Ovary (tissue), 9 donors: ENCODE measurements around the gene SUCO. TPM values are rescaled to one million over a fixed set of nuclear protein-coding genes. Genes with fewer than 3 reads are reported as not detected.

Experiments
- DNase-seq, 5 donors: peaks; one replicate each; pipeline ENCODE4 v3.0.0-alpha.2; 2019 to 2020
- H3K27ac ChIP-seq, 2 donors: fragments of 200-600 bp; one replicate each; pipeline versions ENCODE4 v1.5.1 to v1.8.0; 2019 to 2022
- H3K27me3 ChIP-seq: fragments of 200-600 bp; one replicate; pipeline ENCODE4 v1.8.0; 2022
- H3K36me3 ChIP-seq: fragments of 200-600 bp; sonication (generic); one replicate; pipeline ENCODE4 v1.5.1; 2019
- H3K4me1 ChIP-seq: one replicate; pipeline ENCODE4 v1.8.1; 2013; ENCODE audit warnings: mild to moderate bottlenecking, moderate library complexity; ENCODE audit not compliant: insufficient read depth
- H3K4me3 ChIP-seq: fragments of 200-600 bp; sonication (generic); one replicate; pipeline ENCODE4 v1.5.1; 2017
- H3K9me3 ChIP-seq, 2 donors: fragments of 200-600 bp in 1 of 2; sonication (generic) in 1 of 2; one replicate each; pipeline versions ENCODE4 v1.5.1 to v1.8.1; 2013 to 2019; ENCODE audit warnings: mild to moderate bottlenecking in 1 of 2, moderate library complexity in 1 of 2
- CTCF ChIP-seq, 3 donors: fragments of 450-650 bp in 2 of 3; fragments of 200-600 bp in 1 of 3; IDR thresholded peaks; one replicate each; pipeline versions ENCODE4 v1.5.1 to v1.8.0; 2016 to 2022; ENCODE audit warnings: antibody characterized with exemption in 3 of 3, mild to moderate bottlenecking in 1 of 3
- EP300 ChIP-seq: sonication (generic); formaldehyde crosslinking; IDR thresholded peaks from one replicate; pipeline ENCODE4 v1.6.1; 2017; ENCODE audit warnings: antibody characterized with exemption
- POLR2A ChIP-seq: fragments of 450-650 bp; IDR thresholded peaks from one replicate; pipeline ENCODE4 v1.6.1; 2017; ENCODE audit warnings: antibody characterized with exemption, mild to moderate bottlenecking, moderate library complexity
- WGBS, 3 donors: extraction: QIAGEN DNeasy Blood & Tissue Kit in 1 of 3; methylation state at CpG; one replicate each; pipeline versions ENCODE4 v1.1.5 to v1.1.7; 2013 to 2017; 5-methylcytosine and 5-hydroxymethylcytosine counted together
- intact Hi-C, 4 donors: fragments of 100-400 bp; cut with DNase I; formaldehyde crosslinking; loops; one replicate each; pipeline versions ENCODE4 v1.11.0 to v1.15.1; 2022 to 2023
- polyA plus RNA-seq, 2 donors: library from polyadenylated mRNA; stranded (reverse); fragments of 200-250 nt in 1 of 2; fragments of 350-450 nt in 1 of 2; fragmentation: Illumina TruSeq in 1 of 2; extraction: RNeasy Lipid Tissue Mini Kit (QIAGEN cat#74804) in 1 of 2; gene quantifications; one replicate each; pipeline ENCODE4 v1.2.3, GENCODE V29; 2013 to 2014
- total RNA-seq, 7 donors: library from RNA; depleted of rRNA in 2 of 7; stranded (reverse); fragments of >200 nt in 2 of 7; fragmentation: NEBNext Ultra II Directional in 3 of 7; extraction: Animal tissue kit (Norgen Biotek cat#: 25700) in 3 of 7; gene quantifications; one replicate each; pipeline versions ENCODE4 v1.1.0 to v1.2.4, GENCODE V29; 2016 to 2023
- donor health status: DM: no; HTN: no; CAD: no; lungs with moderate emphysema.
- donor health status: DM: no; HTN: no; CAD: no.
- donor health status: Bipolar disorder and iron deficiency.
- donor health status: DM: yes; HTN: yes; CAD: no.
- donor health status: DM: no; HTN: no; CAD: no.
- donor health status: DM: yes; HTN: yes; CAD: no.

Gene SUCO
- total and polyA plus RNA-seq, 9 donors = 14.0 to 68.1 (median 55.5) TPM

- Histone ChIP-seq H3K9me3 (no peaks in the 10 kb centered on the region), H3K4me3 (no peak overlapping the region), H3K27me3 (no peaks in the 10 kb centered on the region), H3K36me3 (no peaks in the 10 kb centered on the region), H3K27ac (no peak overlapping the region), H3K4me1 (no peaks in the 10 kb centered on the region)
- intact Hi-C loops = no loop called here
- 62 to 71% (median 65%) methylated on average over 3 of the region's 3 CpGs for WGBS, 3 donors
- no peak for TF ChIP-seq POLR2A
- no peak for TF ChIP-seq EP300
- TF ChIP-seq CTCF (IDR thresholded peaks at IDR 0.05) = no peak
- DNase-seq = no peak
Observed at GRCh38 chr1:172547071-172547470, 14.1 kb downstream of the SUCO start.

GRCh38 chr1:172549621-172550280, 16.8 kb downstream of the SUCO start:
- no peak overlapping the region for H3K27ac ChIP-seq
- H3K27me3 ChIP-seq = no peaks in the 10 kb centered on the region
- H3K4me3 ChIP-seq = no peak overlapping the region
- intact Hi-C loops = no loop called here
- DNase-seq = no peak
- no peak for TF ChIP-seq POLR2A
- TF ChIP-seq CTCF (IDR thresholded peaks at IDR 0.05) = no peak
- TF ChIP-seq EP300 = no peak
- H3K4me1 ChIP-seq = no peaks in the 10 kb centered on the region
- no peaks in the 10 kb centered on the region for H3K9me3 ChIP-seq
- H3K36me3 ChIP-seq = no peaks in the 10 kb centered on the region
- 11 to 20% (median 15%) methylated on average over 2 of the region's 2 CpGs for WGBS, 3 donors

- Histone ChIP-seq H3K27ac (no peak overlapping the region), H3K4me3 (no peak overlapping the region), H3K36me3 (no peaks in the 10 kb centered on the region), H3K27me3 (no peaks in the 10 kb centered on the region), H3K9me3 (no peaks in the 10 kb centered on the region), H3K4me1 (no peaks in the 10 kb centered on the region)
- 77 to 94% (median 82%) methylated on average over 6 of the region's 6 CpGs for WGBS, 3 donors
- DNase-seq = no peak
- intact Hi-C loops = no loop called here
- TF ChIP-seq POLR2A = no peak
- TF ChIP-seq CTCF (IDR thresholded peaks at IDR 0.05) = no peak
- no peak for TF ChIP-seq EP300
Observed at GRCh38 chr1:172551279-172551678, 18.3 kb downstream of the SUCO start.

- Histone ChIP-seq H3K4me1 (no peaks in the 10 kb centered on the region), H3K27ac (no peak overlapping the region), H3K9me3 (no peaks in the 10 kb centered on the region), H3K4me3 (no peak overlapping the region), H3K36me3 (no peaks in the 10 kb centered on the region), H3K27me3 (no peaks in the 10 kb centered on the region)
- intact Hi-C loops = no loop called here
- no peak for TF ChIP-seq POLR2A
- TF ChIP-seq EP300 = no peak
- TF ChIP-seq CTCF (IDR thresholded peaks at IDR 0.05) = no peak
- no peak for DNase-seq
- 98% methylated on average over 4 of the region's 4 CpGs for WGBS, 3 donors
Observed at GRCh38 chr1:172554915-172555314, 22.0 kb downstream of the SUCO start.
